HepG2 (cell line): ENCODE measurements around the gene VSX1. TPM values are rescaled to one million over a fixed set of nuclear protein-coding genes. Genes with fewer than 3 reads are reported as not detected.

ENCODE experiments used
- AHR ChIP-seq: IDR thresholded peaks from 2 replicates; pipeline ENCODE4 v1.6.1; 2018; ENCODE audit warnings: missing genetic modification reagents, missing compliant biosample characterization
- MLX ChIP-seq: IDR thresholded peaks from 2 replicates; pipeline ENCODE4 v1.6.1; 2016
- MTF2 ChIP-seq: sonication (generic); formaldehyde crosslinking; IDR thresholded peaks from 2 replicates; pipeline ENCODE4 v1.5.0; 2020; ENCODE audit warnings: missing genetic modification reagents, borderline replicate concordance
- NFYC ChIP-seq: IDR thresholded peaks from 2 replicates; pipeline ENCODE4 v1.6.1; 2016; ENCODE audit warnings: missing genetic modification reagents, missing compliant biosample characterization
- PHF8 ChIP-seq: sonication (generic); formaldehyde crosslinking; IDR thresholded peaks from 2 replicates; pipeline ENCODE4 v1.5.0; 2020; ENCODE audit warnings: missing genetic modification reagents
- RARA ChIP-seq: IDR thresholded peaks from 2 replicates; pipeline ENCODE4 v1.6.1; 2016; ENCODE audit warnings: missing genetic modification reagents, missing compliant biosample characterization
- SCMH1 ChIP-seq: sonication (generic); formaldehyde crosslinking; IDR thresholded peaks from 2 replicates; pipeline ENCODE4 v1.9.0; 2021; ENCODE audit warnings: missing genetic modification reagents, mild to moderate bottlenecking, borderline replicate concordance
- SKI ChIP-seq: fragments of 450-650 bp; IDR thresholded peaks from one replicate; pipeline ENCODE4 v1.6.1; 2018; ENCODE audit warnings: mild to moderate bottlenecking; ENCODE audit not compliant: partially characterized antibody
- SUZ12 ChIP-seq: fragments of 150-350 bp; IDR thresholded peaks from 2 replicates; pipeline ENCODE4 v1.6.1; 2014; ENCODE audit warnings: low read depth, low read length
- ZNF644 ChIP-seq: IDR thresholded peaks from 2 replicates; pipeline ENCODE4 v1.6.1; 2016; ENCODE audit warnings: low read depth
- ZSCAN29 ChIP-seq: sonication (generic); formaldehyde crosslinking; conservative IDR thresholded peaks from 2 replicates; pipeline ENCODE4 v1.4.0; 2020; ENCODE audit warnings: mild to moderate bottlenecking, missing genetic modification reagents
- polyA plus RNA-seq, 8 experiments: library from polyadenylated mRNA; depleted of rRNA in 3 of 8; stranded (reverse) in 7 of 8; unstranded in 1 of 8; fragments of >200 nt; fragmentation: Illumina TruSeq in 4 of 8; extraction: Trizol in 4 of 8; gene quantifications; 2 replicates each; pipeline versions ENCODE4 v1.2.1 to v1.2.3, GENCODE V29; 2011 to 2016; ENCODE audit warnings: low read depth in 4 of 8, missing spikeins in 1 of 8, mixed read lengths in 1 of 8; ENCODE audit not compliant: insufficient read depth in 1 of 8
- total RNA-seq, 5 experiments: library from RNA; depleted of rRNA; stranded (reverse); fragments of >200 nt; fragmentation: Illumina TruSeq; extraction: Trizol; gene quantifications; 2 replicates each; pipeline ENCODE4 v1.2.3, GENCODE V29; 2016; ENCODE audit warnings: low read depth in 1 of 5
- TF ChIP-seq, protein P1 (sequence below): sonication (generic); formaldehyde crosslinking; IDR thresholded peaks from 2 replicates; pipeline ENCODE4 v1.5.1; 2020; ENCODE audit warnings: mild to moderate bottlenecking, missing genetic modification reagents, moderate library complexity
- TF ChIP-seq, protein P2 (sequence below): sonication (generic); formaldehyde crosslinking; IDR thresholded peaks from 2 replicates; pipeline ENCODE4 v1.5.1; 2020; ENCODE audit warnings: mild to moderate bottlenecking, missing genetic modification reagents, moderate library complexity
- TF ChIP-seq, protein P3 (sequence below): sonication (generic); formaldehyde crosslinking; IDR thresholded peaks from one replicate; pipeline ENCODE4 v1.5.1; 2020; ENCODE audit warnings: mild to moderate bottlenecking, missing genetic modification reagents; ENCODE audit errors: not compliant biosample characterization

VSX1 gene
- total and polyA plus RNA-seq, 2 of the 13 experiments (the other 11 are each of a cell fraction or from before 2014, with no cell fraction given) = 0.04 TPM; not detected in 1

DNA sequence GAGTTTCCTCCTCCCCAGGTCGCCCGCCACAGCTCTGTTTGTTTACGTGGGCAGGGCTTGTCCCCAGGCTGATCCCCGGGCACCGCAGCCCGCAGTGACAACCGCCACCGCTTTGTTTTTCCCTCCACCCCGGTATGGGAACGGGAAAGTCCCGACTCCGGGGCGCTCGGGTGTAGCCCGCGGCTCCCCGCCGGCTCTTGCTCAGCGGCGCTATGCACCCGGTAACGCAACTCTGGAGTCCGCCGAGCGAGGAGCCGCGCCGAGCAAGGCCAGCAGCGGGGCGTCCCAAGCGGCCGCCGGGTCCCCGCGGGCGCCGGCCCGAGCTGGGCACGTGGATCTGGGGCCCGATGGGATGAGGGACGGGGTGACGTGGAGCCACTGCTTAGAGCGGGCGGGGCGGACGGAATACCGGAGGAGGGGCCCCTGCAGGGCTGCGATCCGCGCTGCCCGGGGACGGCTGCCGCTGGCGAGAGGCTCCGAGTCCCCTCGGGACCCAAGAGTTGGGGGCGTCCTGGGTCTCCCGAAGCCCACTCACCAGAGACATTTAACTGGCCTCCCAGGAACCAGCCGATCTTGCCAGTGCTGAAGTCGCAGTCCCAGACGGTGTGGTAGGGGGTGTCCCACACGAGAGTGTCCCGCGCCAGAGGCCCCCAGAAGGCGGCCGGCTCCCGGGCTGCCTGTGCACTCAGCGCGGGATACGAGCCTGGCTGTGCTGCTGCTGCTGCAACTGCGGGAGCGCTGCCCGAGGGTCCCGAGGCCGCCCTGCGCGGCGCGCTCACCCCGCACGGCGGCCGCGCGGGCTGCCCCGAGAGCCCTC lies 24.5 kb downstream of the VSX1 start (continued):
- TF ChIP-seq RARA (CRISPR knock-in tag) = 0 out of 2 replicates have a peak, but pooled peaks have one; percentile 12
- TF ChIP-seq MTF2 = peak; percentile 95
- TF ChIP-seq SUZ12 = no peak
- TF ChIP-seq, protein P1, sequence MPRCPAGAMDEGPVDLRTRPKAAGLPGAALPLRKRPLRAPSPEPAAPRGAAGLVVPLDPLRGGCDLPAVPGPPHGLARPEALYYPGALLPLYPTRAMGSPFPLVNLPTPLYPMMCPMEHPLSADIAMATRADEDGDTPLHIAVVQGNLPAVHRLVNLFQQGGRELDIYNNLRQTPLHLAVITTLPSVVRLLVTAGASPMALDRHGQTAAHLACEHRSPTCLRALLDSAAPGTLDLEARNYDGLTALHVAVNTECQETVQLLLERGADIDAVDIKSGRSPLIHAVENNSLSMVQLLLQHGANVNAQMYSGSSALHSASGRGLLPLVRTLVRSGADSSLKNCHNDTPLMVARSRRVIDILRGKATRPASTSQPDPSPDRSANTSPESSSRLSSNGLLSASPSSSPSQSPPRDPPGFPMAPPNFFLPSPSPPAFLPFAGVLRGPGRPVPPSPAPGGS (CRISPR knock-in tag) = peak; percentile 87; the same call in 1 of the 2 replicates
- peak; percentile 85 for TF ChIP-seq PHF8 (CRISPR knock-in tag)
- no peak; the same call in 1 of the 2 replicates for TF ChIP-seq ZSCAN29 (CRISPR knock-in tag)
- TF ChIP-seq, protein P2, sequence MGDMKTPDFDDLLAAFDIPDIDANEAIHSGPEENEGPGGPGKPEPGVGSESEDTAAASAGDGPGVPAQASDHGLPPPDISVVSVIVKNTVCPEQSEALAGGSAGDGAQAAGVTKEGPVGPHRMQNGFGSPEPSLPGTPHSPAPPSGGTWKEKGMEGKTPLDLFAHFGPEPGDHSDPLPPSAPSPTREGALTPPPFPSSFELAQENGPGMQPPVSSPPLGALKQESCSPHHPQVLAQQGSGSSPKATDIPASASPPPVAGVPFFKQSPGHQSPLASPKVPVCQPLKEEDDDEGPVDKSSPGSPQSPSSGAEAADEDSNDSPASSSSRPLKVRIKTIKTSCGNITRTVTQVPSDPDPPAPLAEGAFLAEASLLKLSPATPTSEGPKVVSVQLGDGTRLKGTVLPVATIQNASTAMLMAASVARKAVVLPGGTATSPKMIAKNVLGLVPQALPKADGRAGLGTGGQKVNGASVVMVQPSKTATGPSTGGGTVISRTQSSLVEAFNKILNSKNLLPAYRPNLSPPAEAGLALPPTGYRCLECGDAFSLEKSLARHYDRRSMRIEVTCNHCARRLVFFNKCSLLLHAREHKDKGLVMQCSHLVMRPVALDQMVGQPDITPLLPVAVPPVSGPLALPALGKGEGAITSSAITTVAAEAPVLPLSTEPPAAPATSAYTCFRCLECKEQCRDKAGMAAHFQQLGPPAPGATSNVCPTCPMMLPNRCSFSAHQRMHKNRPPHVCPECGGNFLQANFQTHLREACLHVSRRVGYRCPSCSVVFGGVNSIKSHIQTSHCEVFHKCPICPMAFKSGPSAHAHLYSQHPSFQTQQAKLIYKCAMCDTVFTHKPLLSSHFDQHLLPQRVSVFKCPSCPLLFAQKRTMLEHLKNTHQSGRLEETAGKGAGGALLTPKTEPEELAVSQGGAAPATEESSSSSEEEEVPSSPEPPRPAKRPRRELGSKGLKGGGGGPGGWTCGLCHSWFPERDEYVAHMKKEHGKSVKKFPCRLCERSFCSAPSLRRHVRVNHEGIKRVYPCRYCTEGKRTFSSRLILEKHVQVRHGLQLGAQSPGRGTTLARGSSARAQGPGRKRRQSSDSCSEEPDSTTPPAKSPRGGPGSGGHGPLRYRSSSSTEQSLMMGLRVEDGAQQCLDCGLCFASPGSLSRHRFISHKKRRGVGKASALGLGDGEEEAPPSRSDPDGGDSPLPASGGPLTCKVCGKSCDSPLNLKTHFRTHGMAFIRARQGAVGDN (CRISPR knock-in tag) = peak; percentile 94
- 0 out of 2 replicates have a peak, but pooled peaks have one; percentile 20 for TF ChIP-seq MLX (CRISPR knock-in tag)
- peak; percentile 2 for TF ChIP-seq SKI
- TF ChIP-seq, protein P3, sequence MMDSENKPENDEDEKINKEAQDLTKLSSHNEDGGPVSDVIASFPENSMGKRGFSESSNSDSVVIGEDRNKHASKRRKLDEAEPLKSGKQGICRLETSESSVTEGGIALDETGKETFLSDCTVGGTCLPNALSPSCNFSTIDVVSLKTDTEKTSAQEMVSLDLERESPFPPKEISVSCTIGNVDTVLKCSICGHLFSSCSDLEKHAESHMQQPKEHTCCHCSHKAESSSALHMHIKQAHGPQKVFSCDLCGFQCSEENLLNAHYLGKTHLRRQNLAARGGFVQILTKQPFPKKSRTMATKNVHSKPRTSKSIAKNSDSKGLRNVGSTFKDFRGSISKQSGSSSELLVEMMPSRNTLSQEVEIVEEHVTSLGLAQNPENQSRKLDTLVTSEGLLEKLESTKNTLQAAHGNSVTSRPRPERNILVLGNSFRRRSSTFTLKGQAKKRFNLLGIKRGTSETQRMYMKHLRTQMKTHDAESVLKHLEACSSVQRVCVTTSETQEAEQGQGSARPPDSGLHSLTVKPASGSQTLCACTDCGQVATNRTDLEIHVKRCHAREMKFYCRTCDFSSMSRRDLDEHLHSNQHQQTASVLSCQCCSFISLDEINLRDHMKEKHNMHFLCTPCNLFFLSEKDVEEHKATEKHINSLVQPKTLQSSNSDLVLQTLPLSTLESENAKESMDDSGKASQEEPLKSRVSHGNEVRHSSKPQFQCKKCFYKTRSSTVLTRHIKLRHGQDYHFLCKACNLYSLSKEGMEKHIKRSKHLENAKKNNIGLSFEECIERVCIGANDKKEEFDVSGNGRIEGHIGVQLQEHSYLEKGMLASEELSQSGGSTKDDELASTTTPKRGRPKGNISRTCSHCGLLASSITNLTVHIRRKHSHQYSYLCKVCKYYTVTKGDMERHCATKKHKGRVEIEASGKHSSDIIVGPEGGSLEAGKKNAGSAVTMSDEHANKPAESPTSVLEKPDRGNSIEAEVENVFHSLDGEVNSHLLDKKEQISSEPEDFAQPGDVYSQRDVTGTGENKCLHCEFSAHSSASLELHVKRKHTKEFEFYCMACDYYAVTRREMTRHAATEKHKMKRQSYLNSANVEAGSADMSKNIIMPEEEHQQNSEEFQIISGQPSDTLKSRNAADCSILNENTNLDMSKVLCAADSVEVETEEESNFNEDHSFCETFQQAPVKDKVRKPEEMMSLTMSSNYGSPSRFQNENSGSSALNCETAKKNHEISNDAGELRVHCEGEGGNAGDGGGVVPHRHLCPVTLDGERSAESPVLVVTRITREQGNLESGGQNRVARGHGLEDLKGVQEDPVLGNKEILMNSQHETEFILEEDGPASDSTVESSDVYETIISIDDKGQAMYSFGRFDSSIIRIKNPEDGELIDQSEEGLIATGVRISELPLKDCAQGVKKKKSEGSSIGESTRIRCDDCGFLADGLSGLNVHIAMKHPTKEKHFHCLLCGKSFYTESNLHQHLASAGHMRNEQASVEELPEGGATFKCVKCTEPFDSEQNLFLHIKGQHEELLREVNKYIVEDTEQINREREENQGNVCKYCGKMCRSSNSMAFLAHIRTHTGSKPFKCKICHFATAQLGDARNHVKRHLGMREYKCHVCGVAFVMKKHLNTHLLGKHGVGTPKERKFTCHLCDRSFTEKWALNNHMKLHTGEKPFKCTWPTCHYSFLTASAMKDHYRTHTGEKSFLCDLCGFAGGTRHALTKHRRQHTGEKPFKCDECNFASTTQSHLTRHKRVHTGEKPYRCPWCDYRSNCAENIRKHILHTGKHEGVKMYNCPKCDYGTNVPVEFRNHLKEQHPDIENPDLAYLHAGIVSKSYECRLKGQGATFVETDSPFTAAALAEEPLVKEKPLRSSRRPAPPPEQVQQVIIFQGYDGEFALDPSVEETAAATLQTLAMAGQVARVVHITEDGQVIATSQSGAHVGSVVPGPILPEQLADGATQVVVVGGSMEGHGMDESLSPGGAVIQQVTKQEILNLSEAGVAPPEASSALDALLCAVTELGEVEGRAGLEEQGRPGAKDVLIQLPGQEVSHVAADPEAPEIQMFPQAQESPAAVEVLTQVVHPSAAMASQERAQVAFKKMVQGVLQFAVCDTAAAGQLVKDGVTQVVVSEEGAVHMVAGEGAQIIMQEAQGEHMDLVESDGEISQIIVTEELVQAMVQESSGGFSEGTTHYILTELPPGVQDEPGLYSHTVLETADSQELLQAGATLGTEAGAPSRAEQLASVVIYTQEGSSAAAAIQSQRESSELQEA = peak; percentile 86
- no peak for TF ChIP-seq NFYC (CRISPR knock-in tag)
- no peak for TF ChIP-seq ZNF644 (CRISPR knock-in tag)
- peak; percentile 40 for TF ChIP-seq AHR (CRISPR knock-in tag)
- no peak for TF ChIP-seq SCMH1 (CRISPR knock-in tag)
